Aorta (tissue), 5 donors: ENCODE results near the gene C5AR2. TPM values are rescaled to one million over a fixed set of nuclear protein-coding genes. Genes with fewer than 3 reads are reported as not detected.
"Not testable (repeated sequence)": the region's sequence is repeated elsewhere in the genome, so short reads cannot be mapped to it uniquely, and the experiment has no call there.

Source experiments
- ATAC-seq: fragments of 200-7000 bp; cut with Tn5 transposase; one replicate; pipeline ENCODE4 v1.9.1; 2022; ENCODE audit warnings: moderate library complexity; ENCODE audit not compliant: low FRiP score
- DNase-seq, 2 donors: peaks; one replicate each; pipeline ENCODE4 v3.0.0-alpha.2; 2020
- H3K27ac ChIP-seq, 2 donors: one replicate each; pipeline ENCODE4 v1.5.1; 2013; ENCODE audit warnings: low read length in 2 of 2, mild to moderate bottlenecking in 2 of 2, moderate library complexity in 2 of 2, control low read depth in 1 of 2, inconsistent platforms in 1 of 2, low read depth in 1 of 2
- H3K27me3 ChIP-seq, 2 donors: one replicate each; pipeline ENCODE4 v1.6.1; 2013; ENCODE audit warnings: control low read depth in 1 of 2, low read length in 1 of 2, mild to moderate bottlenecking in 1 of 2, moderate library complexity in 1 of 2; ENCODE audit not compliant: insufficient read depth in 2 of 2, control insufficient read depth in 1 of 2
- H3K36me3 ChIP-seq, 2 donors: one replicate each; pipeline ENCODE4 v1.6.1; 2013; ENCODE audit warnings: control low read depth in 1 of 2, low read length in 1 of 2, mild to moderate bottlenecking in 1 of 2; ENCODE audit not compliant: insufficient read depth in 2 of 2, control insufficient read depth in 1 of 2
- H3K4me1 ChIP-seq, 2 donors: one replicate each; pipeline ENCODE4 v1.6.1; 2013; ENCODE audit warnings: low read length in 2 of 2, control low read depth in 1 of 2, mild to moderate bottlenecking in 1 of 2, moderate library complexity in 1 of 2; ENCODE audit not compliant: insufficient read depth in 2 of 2, control insufficient read depth in 1 of 2
- H3K4me3 ChIP-seq, 2 donors: one replicate each; pipeline ENCODE4 v1.5.1; 2013; ENCODE audit warnings: low read length in 2 of 2, control low read depth in 1 of 2, mild to moderate bottlenecking in 1 of 2
- H3K9me3 ChIP-seq: one replicate; pipeline ENCODE4 v1.6.1; 2013; ENCODE audit warnings: mild to moderate bottlenecking, low read length; ENCODE audit not compliant: control insufficient read depth
- WGBS, 2 donors: extraction: QIAGEN DNeasy Blood & Tissue Kit; methylation state at CpG; one replicate each; pipeline ENCODE4 v1.1.7; 2013; 5-methylcytosine and 5-hydroxymethylcytosine counted together
- intact Hi-C, 2 donors: fragments of 100-400 bp; cut with DNase I; formaldehyde crosslinking; loops; one replicate each; pipeline versions ENCODE4 v1.14.2 to v1.15.0; 2022
- polyA plus RNA-seq, 2 donors: library from polyadenylated mRNA; stranded (reverse); fragments of 200-250 nt; gene quantifications; one replicate each; pipeline ENCODE4 v1.2.3, GENCODE V29; 2013
- total RNA-seq, 2 donors: library from RNA; stranded (reverse); fragmentation: NEBNext Ultra II Directional; extraction: Animal tissue kit (Norgen Biotek cat#: 25700); gene quantifications; one replicate each; pipeline ENCODE4 v1.2.1, GENCODE V29; 2021
- donor health status: healthy with polysubstance abuse.
- donor health status: Bipolar disorder and iron deficiency.
- donor health status: DM: no; HTN: no; CAD: no.
- donor health status: DM: no; HTN: no; CAD: no.
- donor health status: DM: yes; HTN: yes; CAD: no.

The C5AR2 gene
- total and polyA plus RNA-seq, 4 donors: 0.20 to 13.6 (median 4.2) TPM

GRCh38 chr19:47362321-47362720 lies 30.3 kb downstream of the C5AR2 start:
- ATAC-seq (no peak), DNase-seq (no peak)
- no peak overlapping the region for H3K27ac ChIP-seq
- intact Hi-C loops: no loop called here
- H3K27me3 ChIP-seq: no peaks in the 10 kb centered on the region
- H3K9me3 ChIP-seq: no peaks in the 10 kb centered on the region
- no peaks in the 10 kb centered on the region for H3K4me1 ChIP-seq
- no peak overlapping the region for H3K4me3 ChIP-seq
- 94 to 95% methylated on average over 21 of the region's 21 CpGs for WGBS, 2 donors
- peaks cover 0 to 8% of the 10 kb centered on the region in 2 donors for H3K36me3 ChIP-seq

- DNase-seq: no peak
- Histone ChIP-seq H3K36me3 (peaks cover 0 to 6% of the 10 kb centered on the region in 2 donors), H3K27me3 (no peaks in the 10 kb centered on the region), H3K9me3 (no peaks in the 10 kb centered on the region), H3K4me1 (no peaks in the 10 kb centered on the region), H3K27ac (no peak overlapping the region), H3K4me3 (no peak overlapping the region)
- no peak for ATAC-seq
- intact Hi-C loops: no loop called here
- 87% methylated on average over 13 of the region's 13 CpGs for WGBS, 2 donors
Observed at GRCh38 chr19:47363758-47364531, 32.0 kb downstream of the C5AR2 start.

DNA sequence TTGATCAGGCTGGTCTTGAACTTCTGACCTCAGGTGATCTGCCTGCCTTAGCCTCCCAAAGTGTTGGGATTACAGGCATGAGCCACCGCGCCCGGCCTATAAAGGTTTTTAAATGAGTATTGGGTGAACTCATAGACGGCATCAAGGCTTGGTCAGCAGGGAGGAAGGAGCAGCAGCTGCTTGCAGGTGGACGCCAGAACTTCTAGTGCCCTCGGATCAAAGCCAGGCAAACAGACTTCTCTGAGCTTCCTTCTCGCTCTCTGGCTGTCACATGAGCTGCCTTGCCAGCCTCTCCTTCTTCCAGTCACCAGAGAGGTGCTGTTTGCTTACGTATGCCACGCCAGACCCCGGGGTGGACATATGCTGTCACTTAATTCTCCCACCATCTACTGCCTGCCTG lies 33.5 kb downstream of the C5AR2 start:
- intact Hi-C loops, H3K4me1 ChIP-seq, DNase-seq, H3K27me3 ChIP-seq, H3K9me3 ChIP-seq, H3K4me3 ChIP-seq, H3K36me3 ChIP-seq, H3K27ac ChIP-seq, ATAC-seq: not testable (repeated sequence)
- WGBS, 2 donors: 90 to 93% methylated on average over 10 of the region's 10 CpGs

GRCh38 chr19:47370045-47370611 lies 38.2 kb downstream of the C5AR2 start:
- 80 to 83% methylated on average over 10 of the region's 10 CpGs for WGBS, 2 donors
- Histone ChIP-seq H3K9me3 (no peaks in the 10 kb centered on the region), H3K4me1 (no peaks in the 10 kb centered on the region), H3K27me3 (no peaks in the 10 kb centered on the region), H3K36me3 (peaks cover 0 to 2% of the 10 kb centered on the region in 2 donors), H3K27ac (no peak overlapping the region), H3K4me3 (no peak overlapping the region)
- intact Hi-C loops: no loop called here
- ATAC-seq: no peak
- DNase-seq: no peak

DNA sequence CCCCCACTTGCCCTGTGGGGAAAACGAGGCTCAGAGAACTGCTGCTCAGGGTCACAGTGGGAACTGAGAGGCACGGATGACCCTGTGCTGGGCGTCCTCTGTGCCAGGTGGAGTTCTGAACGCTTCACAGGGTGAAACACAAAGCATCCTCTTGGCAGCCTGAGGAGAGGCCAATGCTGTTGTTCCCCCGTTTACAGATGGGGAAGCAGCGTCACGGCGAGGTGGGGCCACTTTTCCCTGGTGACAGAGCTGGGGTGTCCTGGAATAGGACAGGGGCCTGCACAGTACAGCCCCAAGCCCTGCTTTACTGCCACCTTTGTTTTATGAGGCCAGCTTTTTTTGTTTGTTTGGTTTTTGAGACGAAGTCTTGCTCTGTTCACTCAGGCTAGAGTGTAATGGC lies 39.3 kb downstream of the C5AR2 start:
- H3K4me3 ChIP-seq: no peak overlapping the region
- H3K4me1 ChIP-seq: no peaks in the 10 kb centered on the region
- no peak overlapping the region for H3K27ac ChIP-seq
- intact Hi-C loops: no loop called here
- DNase-seq: no peak
- H3K27me3 ChIP-seq: no peaks in the 10 kb centered on the region
- 90 to 91% methylated on average over 9 of the region's 9 CpGs for WGBS, 2 donors
- H3K9me3 ChIP-seq: no peaks in the 10 kb centered on the region
- peaks cover 0 to 2% of the 10 kb centered on the region in 2 donors for H3K36me3 ChIP-seq
- no peak for ATAC-seq

DNA sequence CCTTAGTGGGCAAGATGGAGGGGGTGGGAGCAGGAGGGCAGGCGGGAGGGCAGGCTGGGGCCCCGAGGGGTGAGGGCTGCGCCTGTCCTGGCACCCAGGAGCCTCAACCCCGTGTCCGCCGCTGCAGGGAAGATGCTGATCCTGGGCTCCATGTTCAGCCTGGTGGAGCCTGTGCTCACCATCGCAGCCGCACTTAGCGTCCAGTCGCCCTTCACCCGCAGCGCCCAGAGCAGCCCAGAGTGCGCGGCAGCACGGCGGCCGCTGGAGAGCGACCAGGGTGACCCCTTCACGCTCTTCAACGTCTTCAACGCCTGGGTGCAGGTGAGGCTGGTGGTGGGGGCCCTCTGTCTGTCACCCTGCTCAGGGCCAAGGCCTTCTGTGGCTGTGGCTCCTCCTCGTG lies 40.6 kb downstream of the C5AR2 start:
- 95% methylated on average over 22 of the region's 22 CpGs for WGBS, 2 donors
- no peaks in the 10 kb centered on the region for H3K9me3 ChIP-seq
- H3K4me3 ChIP-seq: no peak overlapping the region
- H3K27ac ChIP-seq: no peak overlapping the region
- no peaks in the 10 kb centered on the region for H3K27me3 ChIP-seq
- no peak for DNase-seq
- intact Hi-C loops: no loop called here
- no peaks in the 10 kb centered on the region for H3K4me1 ChIP-seq
- peaks cover 0 to 2% of the 10 kb centered on the region in 2 donors for H3K36me3 ChIP-seq
- no peak for ATAC-seq

GRCh38 chr19:47373246-47374240 lies 41.6 kb downstream of the C5AR2 start:
- WGBS, 2 donors: 91 to 92% methylated on average over 33 of the region's 33 CpGs
- intact Hi-C loops: no loop called here
- DNase-seq: no peak
- Histone ChIP-seq H3K9me3 (no peaks in the 10 kb centered on the region), H3K4me3 (no peak overlapping the region), H3K4me1 (no peaks in the 10 kb centered on the region), H3K27me3 (no peaks in the 10 kb centered on the region), H3K27ac (no peak overlapping the region), H3K36me3 (peaks cover 0 to 7% of the 10 kb centered on the region in 2 donors)
- no peak for ATAC-seq

GRCh38 chr19:47374876-47375693 lies 43.1 kb downstream of the C5AR2 start:
- DNase-seq (no peak), ATAC-seq (no peak)
- H3K4me1 ChIP-seq: no peaks in the 10 kb centered on the region
- H3K27me3 ChIP-seq: no peaks in the 10 kb centered on the region
- no peaks in the 10 kb centered on the region for H3K9me3 ChIP-seq
- H3K4me3 ChIP-seq: no peak overlapping the region
- H3K27ac ChIP-seq: no peak overlapping the region
- intact Hi-C loops: no loop called here
- peaks cover 0 to 10% of the 10 kb centered on the region in 2 donors for H3K36me3 ChIP-seq
- 90 to 94% methylated on average over 30 of the region's 30 CpGs for WGBS, 2 donors
